Measurements from ENCODE around the gene FAM135A. TPM values are rescaled to one million over a fixed set of nuclear protein-coding genes. Genes with fewer than 3 reads are reported as not detected.
"Not testable (repeated sequence)": the region's sequence is repeated elsewhere in the genome, so short reads cannot be mapped to it uniquely, and the experiment has no call there.

The FAM135A gene
- total RNA-seq, 1 donor from 2014 or later = 25.1 TPM

GRCh38 chr6:70547313-70547712, 134.0 kb downstream of the FAM135A start:
- TF ChIP-seq CTCF (conservative IDR thresholded peaks at IDR 0.05; ENCODE audit: low read depth, low read length) = peak; percentile 68
- H3K4me3 ChIP-seq (ENCODE audit: low read depth, low read length) = no peak overlapping the region
- DNase-seq (ENCODE audit: low read depth) = no peak

- no peak overlapping the region for H3K4me3 ChIP-seq (ENCODE audit: low read depth, low read length)
- TF ChIP-seq CTCF (conservative IDR thresholded peaks at IDR 0.05; ENCODE audit: low read depth, low read length) = no peak
- no peak for DNase-seq (ENCODE audit: low read depth)
Measured at GRCh38 chr6:70547905-70548304, 134.6 kb downstream of the FAM135A start.

GRCh38 chr6:70549327-70549726, 136.0 kb downstream of the FAM135A start:
- no peak for DNase-seq (ENCODE audit: low read depth)
- TF ChIP-seq CTCF (conservative IDR thresholded peaks at IDR 0.05; ENCODE audit: low read depth, low read length) = no peak
- H3K4me3 ChIP-seq (ENCODE audit: low read depth, low read length) = no peak overlapping the region

GRCh38 chr6:70551566-70551965, 138.3 kb downstream of the FAM135A start:
- peak; percentile 11 for TF ChIP-seq CTCF (conservative IDR thresholded peaks at IDR 0.05; ENCODE audit: low read depth, low read length)
- no peak overlapping the region for H3K4me3 ChIP-seq (ENCODE audit: low read depth, low read length)
- no peak for DNase-seq (ENCODE audit: low read depth)

- H3K4me3 ChIP-seq (ENCODE audit: low read depth, low read length); DNase-seq (ENCODE audit: low read depth): not testable (repeated sequence)
Measured at GRCh38 chr6:70552286-70552940, 139.1 kb downstream of the FAM135A start.

GRCh38 chr6:70552974-70553373, 139.7 kb downstream of the FAM135A start:
- TF ChIP-seq CTCF (conservative IDR thresholded peaks at IDR 0.05; ENCODE audit: low read depth, low read length) = no peak
- no peak overlapping the region for H3K4me3 ChIP-seq (ENCODE audit: low read depth, low read length)
- no peak for DNase-seq (ENCODE audit: low read depth)

- DNase-seq (ENCODE audit: low read depth) = no peak
- TF ChIP-seq CTCF (conservative IDR thresholded peaks at IDR 0.05; ENCODE audit: low read depth, low read length) = no peak
- H3K4me3 ChIP-seq (ENCODE audit: low read depth, low read length) = no peak overlapping the region
Measured at GRCh38 chr6:70557998-70558397, 144.7 kb downstream of the FAM135A start.

GRCh38 chr6:70562401-70562800, 149.1 kb downstream of the FAM135A start:
- DNase-seq (ENCODE audit: low read depth); H3K4me3 ChIP-seq (ENCODE audit: low read depth, low read length): not testable (repeated sequence)
